ENCODE results near the gene UBE2J1.

DNA sequence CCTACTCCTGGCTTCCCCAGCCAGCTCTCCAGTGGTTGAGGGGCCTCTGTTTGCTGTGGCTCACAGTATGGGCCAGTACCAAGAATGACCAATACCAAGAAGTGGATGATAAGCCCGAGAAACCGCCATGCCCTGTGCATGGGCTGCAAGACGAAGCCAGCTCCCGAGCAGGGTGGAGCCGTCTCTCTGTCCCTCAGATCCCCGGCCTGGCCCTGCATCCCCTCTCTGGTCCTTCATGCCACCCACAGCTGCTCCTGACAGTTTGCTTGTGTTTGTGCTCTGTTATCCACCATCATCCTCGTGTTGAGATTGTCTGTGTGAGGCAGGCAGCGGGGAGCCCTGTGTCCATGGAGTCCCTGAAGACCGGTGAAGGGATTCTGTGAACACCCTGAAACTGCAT lies 73.6 kb downstream of the UBE2J1 start:
- no peak for TF ChIP-seq TAF1 (IDR thresholded peaks at IDR 0.05; ENCODE audit: control insufficient read depth, extremely low read depth, insufficient read depth, low read length, severe bottlenecking)
- TF ChIP-seq, protein P1, sequence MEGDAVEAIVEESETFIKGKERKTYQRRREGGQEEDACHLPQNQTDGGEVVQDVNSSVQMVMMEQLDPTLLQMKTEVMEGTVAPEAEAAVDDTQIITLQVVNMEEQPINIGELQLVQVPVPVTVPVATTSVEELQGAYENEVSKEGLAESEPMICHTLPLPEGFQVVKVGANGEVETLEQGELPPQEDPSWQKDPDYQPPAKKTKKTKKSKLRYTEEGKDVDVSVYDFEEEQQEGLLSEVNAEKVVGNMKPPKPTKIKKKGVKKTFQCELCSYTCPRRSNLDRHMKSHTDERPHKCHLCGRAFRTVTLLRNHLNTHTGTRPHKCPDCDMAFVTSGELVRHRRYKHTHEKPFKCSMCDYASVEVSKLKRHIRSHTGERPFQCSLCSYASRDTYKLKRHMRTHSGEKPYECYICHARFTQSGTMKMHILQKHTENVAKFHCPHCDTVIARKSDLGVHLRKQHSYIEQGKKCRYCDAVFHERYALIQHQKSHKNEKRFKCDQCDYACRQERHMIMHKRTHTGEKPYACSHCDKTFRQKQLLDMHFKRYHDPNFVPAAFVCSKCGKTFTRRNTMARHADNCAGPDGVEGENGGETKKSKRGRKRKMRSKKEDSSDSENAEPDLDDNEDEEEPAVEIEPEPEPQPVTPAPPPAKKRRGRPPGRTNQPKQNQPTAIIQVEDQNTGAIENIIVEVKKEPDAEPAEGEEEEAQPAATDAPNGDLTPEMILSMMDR (IDR thresholded peaks at IDR 0.05 in 2 of 3, conservative IDR thresholded peaks at IDR 0.05 in 1 of 3; ENCODE audit: insufficient read depth in 2 of 3, low read depth in 1 of 3, low read length in 3 of 3), result no peak
- no peak for TF ChIP-seq FOXP4 (CRISPR knock-in tag; IDR thresholded peaks at IDR 0.05; ENCODE audit: borderline replicate concordance)
- no peak for TF ChIP-seq FOXM1 (IDR thresholded peaks at IDR 0.05; ENCODE audit: low read depth)
- TF ChIP-seq FOXM1 (CRISPR knock-in tag; IDR thresholded peaks at IDR 0.05; ENCODE audit: low read depth), result no peak
- no peak for TF ChIP-seq TCF7 (IDR thresholded peaks at IDR 0.05; ENCODE audit: borderline replicate concordance)
- TF ChIP-seq ZNF778 (CRISPR knock-in tag; IDR thresholded peaks at IDR 0.05), result no peak
- no peak for TF ChIP-seq REST (IDR thresholded peaks at IDR 0.05; ENCODE audit: borderline replicate concordance)
- no peak for TF ChIP-seq REST (CRISPR knock-in tag; IDR thresholded peaks at IDR 0.05; ENCODE audit: low read depth)
- no peak for TF ChIP-seq ZFP36 (IDR thresholded peaks at IDR 0.05; ENCODE audit: low read depth, low read length, partially characterized antibody)
- TF ChIP-seq, protein P2, sequence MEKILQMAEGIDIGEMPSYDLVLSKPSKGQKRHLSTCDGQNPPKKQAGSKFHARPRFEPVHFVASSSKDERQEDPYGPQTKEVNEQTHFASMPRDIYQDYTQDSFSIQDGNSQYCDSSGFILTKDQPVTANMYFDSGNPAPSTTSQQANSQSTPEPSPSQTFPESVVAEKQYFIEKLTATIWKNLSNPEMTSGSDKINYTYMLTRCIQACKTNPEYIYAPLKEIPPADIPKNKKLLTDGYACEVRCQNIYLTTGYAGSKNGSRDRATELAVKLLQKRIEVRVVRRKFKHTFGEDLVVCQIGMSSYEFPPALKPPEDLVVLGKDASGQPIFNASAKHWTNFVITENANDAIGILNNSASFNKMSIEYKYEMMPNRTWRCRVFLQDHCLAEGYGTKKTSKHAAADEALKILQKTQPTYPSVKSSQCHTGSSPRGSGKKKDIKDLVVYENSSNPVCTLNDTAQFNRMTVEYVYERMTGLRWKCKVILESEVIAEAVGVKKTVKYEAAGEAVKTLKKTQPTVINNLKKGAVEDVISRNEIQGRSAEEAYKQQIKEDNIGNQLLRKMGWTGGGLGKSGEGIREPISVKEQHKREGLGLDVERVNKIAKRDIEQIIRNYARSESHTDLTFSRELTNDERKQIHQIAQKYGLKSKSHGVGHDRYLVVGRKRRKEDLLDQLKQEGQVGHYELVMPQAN (IDR thresholded peaks at IDR 0.05; ENCODE audit: borderline replicate concordance), result no peak
- TF ChIP-seq NFRKB (IDR thresholded peaks at IDR 0.05; ENCODE audit: low read depth), result no peak
